HEK293T (cell line): ENCODE measurements around the gene PPARGC1A.

Experiments used
- BHLHE40 ChIP-seq: fragments of 450-650 bp; IDR thresholded peaks from 2 replicates; pipeline ENCODE4 v1.6.1; 2016; ENCODE audit warnings: mild to moderate bottlenecking, moderate library complexity, borderline replicate concordance
- SP1 ChIP-seq: fragments of 450-650 bp; IDR thresholded peaks from 2 replicates; pipeline ENCODE4 v1.6.1; 2017
- TARDBP ChIP-seq: fragments of 450-650 bp; IDR thresholded peaks from 2 replicates; pipeline ENCODE4 v1.6.1; 2016
- ZNF384 ChIP-seq: fragments of 450-650 bp; IDR thresholded peaks from 2 replicates; pipeline ENCODE4 v1.6.1; 2016
- TF ChIP-seq, protein P1 (sequence below): fragments of 450-650 bp; IDR thresholded peaks from 2 replicates; pipeline ENCODE4 v1.6.1; 2016

DNA sequence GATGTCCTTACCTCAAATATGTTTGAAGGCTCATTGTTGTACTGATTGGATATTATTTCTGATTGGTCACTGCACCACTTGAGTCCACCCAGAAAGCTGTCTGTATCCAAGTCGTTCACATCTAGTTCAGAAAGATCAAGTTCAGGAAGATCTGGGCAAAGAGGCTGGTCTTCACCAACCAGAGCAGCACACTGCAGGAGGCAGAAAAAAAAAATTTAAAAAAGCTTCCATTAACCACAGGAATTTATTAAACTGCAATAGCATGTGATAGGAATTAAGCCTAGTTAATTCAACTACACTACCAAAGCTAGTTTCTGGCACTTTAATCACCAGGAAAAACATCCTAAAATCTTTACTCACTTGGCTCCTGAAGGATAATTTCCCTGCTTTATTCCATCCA lies 5.1 kb downstream of the PPARGC1A start:
- TF ChIP-seq TARDBP (no peak), SP1 (no peak), BHLHE40 (no peak), ZNF384 (no peak)
- TF ChIP-seq, protein P1, sequence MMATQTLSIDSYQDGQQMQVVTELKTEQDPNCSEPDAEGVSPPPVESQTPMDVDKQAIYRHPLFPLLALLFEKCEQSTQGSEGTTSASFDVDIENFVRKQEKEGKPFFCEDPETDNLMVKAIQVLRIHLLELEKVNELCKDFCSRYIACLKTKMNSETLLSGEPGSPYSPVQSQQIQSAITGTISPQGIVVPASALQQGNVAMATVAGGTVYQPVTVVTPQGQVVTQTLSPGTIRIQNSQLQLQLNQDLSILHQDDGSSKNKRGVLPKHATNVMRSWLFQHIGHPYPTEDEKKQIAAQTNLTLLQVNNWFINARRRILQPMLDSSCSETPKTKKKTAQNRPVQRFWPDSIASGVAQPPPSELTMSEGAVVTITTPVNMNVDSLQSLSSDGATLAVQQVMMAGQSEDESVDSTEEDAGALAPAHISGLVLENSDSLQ, result no peak
